AG04450 (cell line): Measurements from ENCODE around the gene CCKAR. TPM values are rescaled to one million over a fixed set of nuclear protein-coding genes. Genes with fewer than 3 reads are reported as not detected.

Experiments
- CTCF ChIA-PET: fragments of 300-600, 350-600 bp; formaldehyde crosslinking; extraction: SDS; loops from one replicate; lab custom pipeline; 2022; ENCODE audit warnings: antibody characterized with exemption, inconsistent platforms; lab: Charles Lee
- POLR2A ChIA-PET: fragments of 350-600 bp; formaldehyde crosslinking; extraction: SDS; loops from one replicate; lab custom pipeline; 2021; ENCODE audit warnings: antibody characterized with exemption, inconsistent platforms; lab: Yijun Ruan, JAX
- DNase-seq: peaks from one replicate; pipeline ENCODE4 v3.0.0-alpha.2; 2011; ENCODE audit warnings: low read depth, low spot score
- H3K27ac ChIP-seq: one replicate; pipeline ENCODE4 v1.5.1; 2012; ENCODE audit warnings: low read depth, low read length, control low read depth
- H3K27me3 ChIP-seq: one replicate; pipeline ENCODE4 v1.6.0; 2012; ENCODE audit warnings: low read length; ENCODE audit not compliant: control insufficient read depth, insufficient read depth
- H3K4me3 ChIP-seq: 2 replicates; pipeline ENCODE4 v1.5.1; 2011; ENCODE audit warnings: mild to moderate bottlenecking, low read depth, low read length, control low read depth
- H3K9me3 ChIP-seq: 2 replicates; pipeline ENCODE4 v1.5.1; 2012; ENCODE audit warnings: low read length; ENCODE audit not compliant: control insufficient read depth, insufficient read depth
- polyA minus RNA-seq: library from RNA; depleted of rRNA, polyadenylated mRNA; stranded (reverse); fragments of >200 nt; gene quantifications from 2 replicates; pipeline ENCODE4 v1.2.3, GENCODE V29; 2011; rRNA and poly(A)+ RNA removed
- polyA plus RNA-seq: library from polyadenylated mRNA; depleted of rRNA; stranded (reverse); fragments of >200 nt; gene quantifications from 2 replicates; pipeline ENCODE4 v1.2.3, GENCODE V29; 2011; rRNA removed
- TF ChIP-seq, protein P1 (sequence below): IDR thresholded peaks from 2 replicates; pipeline ENCODE4 v1.5.1; 2011; ENCODE audit warnings: low read depth, low read length, control low read depth, inconsistent platforms

CCKAR gene
- 0.10 and 0.27 TPM in 2 replicates for polyA plus RNA-seq
- 0.22 and 0.55 TPM in 2 replicates for polyA minus RNA-seq

GRCh38 chr4:26490111-26490959 is at the start of gene CCKAR:
CCKAR (minus strand) TSS chr4:26490484; CDS start chr4:26490267, 217 bp downstream.
- no peak within 1 kb of the TSS for H3K27ac ChIP-seq
- CTCF ChIA-PET = no interaction called here
- TF ChIP-seq, protein P1, sequence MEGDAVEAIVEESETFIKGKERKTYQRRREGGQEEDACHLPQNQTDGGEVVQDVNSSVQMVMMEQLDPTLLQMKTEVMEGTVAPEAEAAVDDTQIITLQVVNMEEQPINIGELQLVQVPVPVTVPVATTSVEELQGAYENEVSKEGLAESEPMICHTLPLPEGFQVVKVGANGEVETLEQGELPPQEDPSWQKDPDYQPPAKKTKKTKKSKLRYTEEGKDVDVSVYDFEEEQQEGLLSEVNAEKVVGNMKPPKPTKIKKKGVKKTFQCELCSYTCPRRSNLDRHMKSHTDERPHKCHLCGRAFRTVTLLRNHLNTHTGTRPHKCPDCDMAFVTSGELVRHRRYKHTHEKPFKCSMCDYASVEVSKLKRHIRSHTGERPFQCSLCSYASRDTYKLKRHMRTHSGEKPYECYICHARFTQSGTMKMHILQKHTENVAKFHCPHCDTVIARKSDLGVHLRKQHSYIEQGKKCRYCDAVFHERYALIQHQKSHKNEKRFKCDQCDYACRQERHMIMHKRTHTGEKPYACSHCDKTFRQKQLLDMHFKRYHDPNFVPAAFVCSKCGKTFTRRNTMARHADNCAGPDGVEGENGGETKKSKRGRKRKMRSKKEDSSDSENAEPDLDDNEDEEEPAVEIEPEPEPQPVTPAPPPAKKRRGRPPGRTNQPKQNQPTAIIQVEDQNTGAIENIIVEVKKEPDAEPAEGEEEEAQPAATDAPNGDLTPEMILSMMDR = no peak
- H3K27me3 ChIP-seq = peaks cover 33% of the 10 kb centered on the region
- H3K9me3 ChIP-seq = no peaks in the 10 kb centered on the region
- DNase-seq = no peak
- POLR2A ChIA-PET = no interaction called here
- no peak within 1 kb of the TSS for H3K4me3 ChIP-seq

DNA sequence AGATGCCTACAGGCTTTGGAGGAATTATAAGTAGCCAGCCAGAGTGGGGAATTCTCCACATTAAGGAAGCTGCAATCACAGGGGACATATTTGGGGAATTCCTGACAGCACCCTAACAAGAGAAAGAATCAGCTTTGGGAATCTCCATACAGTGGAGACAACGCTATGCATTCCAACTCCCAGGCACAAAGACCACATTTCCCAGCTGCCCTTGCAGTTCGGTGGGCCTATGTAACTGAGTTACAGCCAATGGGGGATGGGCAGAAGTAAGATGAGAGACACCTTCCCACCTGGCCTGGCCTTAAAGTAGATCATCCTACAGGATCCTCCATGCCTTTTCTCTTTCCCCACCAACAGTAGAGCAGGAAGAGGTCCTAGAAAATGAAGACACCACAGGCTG is 43.4 kb upstream of the CCKAR start:
- TF ChIP-seq, protein P1 = no peak
- H3K27me3 ChIP-seq = peaks cover 5% of the 10 kb centered on the region
- no peak overlapping the region for H3K4me3 ChIP-seq
- H3K9me3 ChIP-seq = peaks cover 6% of the 10 kb centered on the region; the same call in 1 of the 2 replicates
- ChIA-PET POLR2A (no interaction called here), CTCF (no interaction called here)
- H3K27ac ChIP-seq = no peak overlapping the region
- no peak for DNase-seq

DNA sequence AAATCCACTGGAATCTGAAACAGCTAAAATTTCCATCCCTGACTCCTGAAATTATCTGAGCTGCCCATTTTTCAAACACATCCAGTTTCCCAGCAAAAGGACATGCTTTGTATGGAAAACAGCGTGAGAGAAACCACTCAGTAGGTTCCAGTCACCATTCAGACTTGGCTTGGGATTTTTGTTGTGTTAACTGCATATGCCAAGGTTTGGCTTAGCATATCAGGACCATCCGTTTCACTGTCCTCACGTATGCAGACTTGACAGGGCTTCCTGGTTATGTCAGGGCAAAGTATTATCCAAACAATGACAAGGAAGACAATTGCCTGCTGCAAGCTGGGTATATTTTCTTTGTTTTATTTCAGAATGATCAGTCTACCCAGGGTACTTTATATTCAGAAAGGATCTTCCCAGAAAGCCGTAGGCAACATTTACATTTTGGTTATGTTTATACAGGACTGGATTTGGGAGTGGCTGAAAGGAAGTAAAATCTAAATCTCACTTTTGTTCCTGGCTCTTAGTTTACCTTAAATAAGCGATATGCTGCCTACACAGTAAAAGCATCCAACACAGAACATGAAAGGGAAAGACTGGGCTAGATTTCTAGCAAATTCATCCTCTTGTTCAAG is 41.3 kb upstream of the CCKAR start:
- peaks cover 5% of the 10 kb centered on the region for H3K27me3 ChIP-seq
- no peak for DNase-seq
- TF ChIP-seq, protein P1 = no peak
- no peak overlapping the region for H3K27ac ChIP-seq
- H3K4me3 ChIP-seq = no peak overlapping the region
- CTCF ChIA-PET = no interaction called here
- H3K9me3 ChIP-seq = peaks cover 6% of the 10 kb centered on the region; the same call in 1 of the 2 replicates
- POLR2A ChIA-PET = no interaction called here

DNA sequence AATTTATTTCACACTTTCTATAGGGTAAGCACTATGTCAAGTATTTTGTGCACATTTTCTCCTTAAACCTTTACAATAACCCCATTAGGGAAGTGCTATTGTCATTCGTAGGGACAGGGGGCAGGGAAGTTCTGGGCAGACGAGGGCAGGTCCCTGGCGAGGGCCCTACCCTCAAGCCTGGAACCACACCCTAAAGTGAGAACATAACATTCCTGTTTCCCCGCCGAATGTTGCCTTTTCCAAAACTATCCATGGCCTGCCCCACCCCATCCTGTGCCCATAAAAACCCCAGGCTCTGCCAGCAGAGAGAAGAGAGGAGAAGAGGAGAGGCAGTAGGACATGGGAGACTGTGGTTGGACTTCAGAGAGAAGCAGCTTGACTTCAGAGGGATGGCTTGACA is 39.8 kb upstream of the CCKAR start:
- ChIA-PET POLR2A (no interaction called here), CTCF (no interaction called here)
- DNase-seq = no peak
- no peak overlapping the region for H3K27ac ChIP-seq
- peaks cover 5% of the 10 kb centered on the region for H3K27me3 ChIP-seq
- peaks cover 6% of the 10 kb centered on the region; the same call in 1 of the 2 replicates for H3K9me3 ChIP-seq
- H3K4me3 ChIP-seq = no peak overlapping the region
- TF ChIP-seq, protein P1 = no peak

GRCh38 chr4:26529479-26529878 is 39.2 kb upstream of the CCKAR start:
- Histone ChIP-seq H3K27ac (no peak overlapping the region), H3K9me3 (peaks cover 6% of the 10 kb centered on the region; the same call in 1 of the 2 replicates), H3K4me3 (no peak overlapping the region), H3K27me3 (peaks cover 5% of the 10 kb centered on the region)
- TF ChIP-seq, protein P1 = no peak
- CTCF ChIA-PET = no interaction called here
- POLR2A ChIA-PET = no interaction called here
- no peak for DNase-seq
